Progenitor cell of endocrine pancreas (in vitro differentiated cells): ENCODE measurements around the gene LRMDA. TPM values are rescaled to one million over a fixed set of nuclear protein-coding genes. Genes with fewer than 3 reads are reported as not detected.

Experiments used
- DNase-seq: peaks from one replicate; pipeline ENCODE4 v3.0.0; 2021; ENCODE audit warnings: low spot score; ENCODE audit not compliant: unreplicated experiment
- H3K27ac Mint-ChIP-seq: 2 replicates; pipeline ENCODE4 v1.8.0; 2021; ENCODE audit warnings: mild to moderate bottlenecking, moderate library complexity, mixed read lengths
- H3K27me3 Mint-ChIP-seq: 2 replicates; pipeline ENCODE4 v1.8.0; 2021; ENCODE audit warnings: mixed read lengths
- H3K36me3 Mint-ChIP-seq: 2 replicates; pipeline ENCODE4 v1.8.0; 2022; ENCODE audit warnings: mixed read lengths; ENCODE audit not compliant: insufficient read depth
- H3K4me1 Mint-ChIP-seq: 2 replicates; pipeline ENCODE4 v1.8.0; 2021; ENCODE audit warnings: low read depth, mixed read lengths
- H3K4me3 Mint-ChIP-seq: 2 replicates; pipeline ENCODE4 v1.8.0; 2021; ENCODE audit warnings: low read depth, mild to moderate bottlenecking, moderate library complexity, mixed read lengths
- H3K9me3 Mint-ChIP-seq: 2 replicates; pipeline ENCODE4 v1.8.0; 2021; ENCODE audit warnings: low read depth, mixed read lengths
- total RNA-seq: library from RNA; stranded (reverse); gene quantifications from 2 replicates; pipeline ENCODE4 v1.2.1, GENCODE V29; 2021
- TF ChIP-seq, protein P1 (sequence below): fragments of 200-600 bp; sonication (generic); IDR thresholded peaks from one replicate; pipeline ENCODE4 v1.5.0; 2021; ENCODE audit warnings: antibody characterized with exemption, mild to moderate bottlenecking; ENCODE audit not compliant: unreplicated experiment

Gene LRMDA
- total RNA-seq, 1 donor from 2014 or later: 6.5 TPM

DNA sequence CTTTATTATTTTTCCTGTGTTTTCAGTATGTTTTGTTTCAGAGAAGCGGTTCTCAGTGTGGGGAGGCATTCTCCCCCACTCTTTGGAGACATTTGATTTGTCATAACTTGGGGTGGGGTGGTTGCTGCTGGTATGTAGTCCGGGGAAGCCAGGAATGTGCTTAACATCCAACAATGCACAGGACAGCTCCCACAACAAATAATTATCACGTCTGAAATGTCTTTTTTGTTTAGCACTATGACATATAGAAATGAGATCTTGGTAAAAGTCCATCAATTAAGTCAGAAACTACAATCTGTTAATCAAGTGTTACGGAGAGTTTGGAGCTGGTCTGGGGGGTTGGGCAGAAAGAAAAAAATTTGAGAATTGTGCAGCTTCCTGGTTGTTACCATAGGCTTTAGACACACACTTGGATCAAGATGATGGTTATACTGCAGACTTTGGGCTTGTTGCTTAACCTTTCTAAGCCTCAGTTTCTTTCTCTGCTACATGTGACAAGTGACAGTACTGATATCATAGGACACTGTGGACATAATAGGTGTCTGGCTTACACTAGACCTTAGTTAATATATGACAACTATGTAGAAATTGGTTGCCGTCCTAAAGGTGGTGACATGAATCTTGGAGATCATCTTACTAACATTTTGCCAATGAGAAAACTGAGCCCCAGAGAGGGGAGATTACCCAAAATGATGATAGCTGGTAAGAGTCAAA is 113.7 kb downstream of the LRMDA start:
- Mint-ChIP-seq H3K9me3 (peaks cover 7% of the 10 kb centered on the region), H3K27ac (peak overlapping the region; percentile 6), H3K36me3 (no peaks in the 10 kb centered on the region), H3K4me1 (peaks cover 19% of the 10 kb centered on the region), H3K4me3 (no peak overlapping the region), H3K27me3 (peaks cover 3% of the 10 kb centered on the region)
- TF ChIP-seq, protein P1, sequence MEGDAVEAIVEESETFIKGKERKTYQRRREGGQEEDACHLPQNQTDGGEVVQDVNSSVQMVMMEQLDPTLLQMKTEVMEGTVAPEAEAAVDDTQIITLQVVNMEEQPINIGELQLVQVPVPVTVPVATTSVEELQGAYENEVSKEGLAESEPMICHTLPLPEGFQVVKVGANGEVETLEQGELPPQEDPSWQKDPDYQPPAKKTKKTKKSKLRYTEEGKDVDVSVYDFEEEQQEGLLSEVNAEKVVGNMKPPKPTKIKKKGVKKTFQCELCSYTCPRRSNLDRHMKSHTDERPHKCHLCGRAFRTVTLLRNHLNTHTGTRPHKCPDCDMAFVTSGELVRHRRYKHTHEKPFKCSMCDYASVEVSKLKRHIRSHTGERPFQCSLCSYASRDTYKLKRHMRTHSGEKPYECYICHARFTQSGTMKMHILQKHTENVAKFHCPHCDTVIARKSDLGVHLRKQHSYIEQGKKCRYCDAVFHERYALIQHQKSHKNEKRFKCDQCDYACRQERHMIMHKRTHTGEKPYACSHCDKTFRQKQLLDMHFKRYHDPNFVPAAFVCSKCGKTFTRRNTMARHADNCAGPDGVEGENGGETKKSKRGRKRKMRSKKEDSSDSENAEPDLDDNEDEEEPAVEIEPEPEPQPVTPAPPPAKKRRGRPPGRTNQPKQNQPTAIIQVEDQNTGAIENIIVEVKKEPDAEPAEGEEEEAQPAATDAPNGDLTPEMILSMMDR: no peak
- DNase-seq: no peak

DNA sequence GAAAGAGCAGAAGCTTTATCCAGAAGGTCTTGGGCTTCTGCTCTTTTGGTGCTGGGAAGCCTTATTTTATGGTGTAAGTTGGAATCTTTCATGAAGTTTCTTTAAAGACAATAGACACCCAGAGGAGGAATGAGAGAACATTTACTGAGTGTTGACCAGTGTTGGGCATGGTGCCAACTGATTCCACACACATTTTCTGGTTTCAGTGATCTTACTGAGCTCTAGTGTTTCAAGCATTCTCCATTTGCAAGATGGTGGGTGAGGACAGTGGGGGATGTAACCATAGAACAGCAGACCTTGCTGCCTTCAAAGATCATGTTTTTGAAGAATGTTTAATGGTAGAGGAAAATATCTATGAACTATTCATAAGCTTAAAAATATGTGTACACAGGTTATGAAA is 114.6 kb downstream of the LRMDA start:
- TF ChIP-seq, protein P1: no peak
- Mint-ChIP-seq H3K27me3 (peaks cover 3% of the 10 kb centered on the region), H3K36me3 (no peaks in the 10 kb centered on the region), H3K4me3 (no peak overlapping the region), H3K4me1 (peaks cover 19% of the 10 kb centered on the region), H3K9me3 (peaks cover 13% of the 10 kb centered on the region), H3K27ac (no peak overlapping the region)
- no peak for DNase-seq

DNA sequence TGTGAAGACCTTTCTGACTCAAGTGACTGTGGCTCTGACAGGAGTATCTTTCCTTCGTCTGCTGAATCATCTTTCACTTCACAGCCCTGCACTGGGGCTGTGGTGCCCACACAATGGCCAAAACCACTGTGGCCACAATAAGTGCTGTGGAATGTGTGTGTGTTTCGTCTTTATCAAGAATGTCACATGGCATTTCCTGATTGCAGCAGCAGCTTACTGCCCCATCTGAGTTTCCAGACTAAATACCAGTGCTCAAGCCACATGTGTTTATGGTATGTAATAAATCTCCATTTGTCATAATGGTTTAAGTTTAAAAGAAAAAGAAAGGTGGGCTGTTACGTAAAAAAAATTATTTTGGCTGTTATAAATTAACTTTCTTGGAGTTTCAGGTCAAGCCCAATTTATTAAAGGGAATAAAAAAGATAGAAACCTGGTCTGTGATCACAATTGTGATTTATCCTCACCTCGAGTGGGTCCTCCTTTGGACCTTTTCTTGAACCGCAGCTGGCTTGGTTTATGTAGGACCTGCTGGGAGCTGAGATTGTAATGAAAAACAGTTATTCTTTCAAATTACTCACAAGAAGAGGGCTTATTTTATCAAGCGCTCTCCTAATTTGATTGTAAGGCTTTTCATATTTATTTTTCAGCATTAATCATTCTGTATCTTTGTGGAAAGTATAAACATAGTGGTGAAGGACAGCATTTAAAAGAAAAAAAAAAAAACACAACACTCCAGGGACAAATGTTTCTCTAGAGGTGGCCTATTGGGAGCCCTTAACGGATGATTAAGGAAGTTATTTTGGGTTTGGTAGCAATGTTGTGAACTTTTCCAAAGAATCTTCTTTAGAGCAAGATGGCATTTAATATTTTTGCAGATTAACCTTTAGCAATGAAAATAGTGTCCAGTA is 116.2 kb downstream of the LRMDA start:
- Mint-ChIP-seq H3K27ac (no peak overlapping the region), H3K27me3 (peaks cover 3% of the 10 kb centered on the region), H3K4me1 (peaks cover 7% of the 10 kb centered on the region), H3K9me3 (peaks cover 21% of the 10 kb centered on the region), H3K36me3 (peaks cover 6% of the 10 kb centered on the region), H3K4me3 (no peak overlapping the region)
- TF ChIP-seq, protein P1: no peak
- no peak for DNase-seq

DNA sequence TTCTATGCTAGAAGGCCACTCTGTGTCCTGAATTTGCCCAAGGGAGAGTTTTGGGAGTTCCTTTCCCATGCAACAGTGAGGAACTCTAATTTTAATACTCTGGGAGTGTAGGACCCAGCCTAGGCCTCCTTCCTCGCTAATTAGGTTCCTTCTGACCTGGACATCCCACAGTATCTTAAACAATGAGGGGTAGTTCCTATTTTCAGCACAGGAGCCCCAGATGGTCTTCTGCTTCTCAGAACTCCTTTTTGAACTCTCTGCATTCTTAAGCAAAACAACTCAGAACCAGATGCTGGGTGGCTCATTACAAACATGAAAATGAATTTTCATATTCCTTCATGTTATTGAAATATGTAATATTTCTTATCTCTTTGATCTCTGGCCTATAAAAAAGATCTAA is 116.9 kb downstream of the LRMDA start:
- H3K4me1 Mint-ChIP-seq: peaks cover 2% of the 10 kb centered on the region
- DNase-seq: no peak
- H3K4me3 Mint-ChIP-seq: no peak overlapping the region
- TF ChIP-seq, protein P1: no peak
- peaks cover 3% of the 10 kb centered on the region for H3K27me3 Mint-ChIP-seq
- H3K9me3 Mint-ChIP-seq: peaks cover 22% of the 10 kb centered on the region
- peaks cover 7% of the 10 kb centered on the region for H3K36me3 Mint-ChIP-seq
- H3K27ac Mint-ChIP-seq: no peak overlapping the region

DNA sequence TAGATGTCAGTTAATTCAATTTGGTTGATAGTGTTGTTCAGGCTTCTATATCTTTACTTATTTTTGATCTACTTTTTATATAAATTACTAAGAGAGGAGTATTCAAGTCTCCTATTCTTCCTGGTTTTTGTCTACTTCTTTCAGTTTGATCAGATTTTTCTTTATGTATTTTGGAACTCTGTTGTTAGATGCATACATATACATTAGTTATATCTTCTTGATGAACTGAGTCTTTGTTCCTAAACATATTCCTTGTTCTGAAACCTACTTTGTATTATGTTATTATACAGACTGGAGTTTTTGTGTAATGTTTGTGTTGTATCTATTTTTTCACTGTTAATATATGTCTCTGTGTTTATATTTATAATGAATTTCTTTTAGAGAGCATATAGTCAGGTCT is 118.8 kb downstream of the LRMDA start:
- peaks cover 4% of the 10 kb centered on the region for H3K4me1 Mint-ChIP-seq
- peaks cover 7% of the 10 kb centered on the region for H3K36me3 Mint-ChIP-seq
- H3K9me3 Mint-ChIP-seq: peaks cover 22% of the 10 kb centered on the region
- no peak overlapping the region for H3K27ac Mint-ChIP-seq
- DNase-seq: no peak
- H3K27me3 Mint-ChIP-seq: no peaks in the 10 kb centered on the region
- H3K4me3 Mint-ChIP-seq: no peak overlapping the region
- TF ChIP-seq, protein P1: no peak
